GM18909 (cell line): Measurements from ENCODE around the gene RNF149.
"Not testable (repeated sequence)": the region's sequence is repeated elsewhere in the genome, so short reads cannot be mapped to it uniquely, and the experiment has no call there.

Source experiments
- ATAC-seq: cut with Tn5 transposase; IDR thresholded peaks from one replicate; pipeline ENCODE4 v1.9.1; 2021; ENCODE audit warnings: mild to moderate bottlenecking; ENCODE audit not compliant: unreplicated experiment, poor library complexity

Gene RNF149, protein sequence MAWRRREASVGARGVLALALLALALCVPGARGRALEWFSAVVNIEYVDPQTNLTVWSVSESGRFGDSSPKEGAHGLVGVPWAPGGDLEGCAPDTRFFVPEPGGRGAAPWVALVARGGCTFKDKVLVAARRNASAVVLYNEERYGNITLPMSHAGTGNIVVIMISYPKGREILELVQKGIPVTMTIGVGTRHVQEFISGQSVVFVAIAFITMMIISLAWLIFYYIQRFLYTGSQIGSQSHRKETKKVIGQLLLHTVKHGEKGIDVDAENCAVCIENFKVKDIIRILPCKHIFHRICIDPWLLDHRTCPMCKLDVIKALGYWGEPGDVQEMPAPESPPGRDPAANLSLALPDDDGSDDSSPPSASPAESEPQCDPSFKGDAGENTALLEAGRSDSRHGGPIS

DNA sequence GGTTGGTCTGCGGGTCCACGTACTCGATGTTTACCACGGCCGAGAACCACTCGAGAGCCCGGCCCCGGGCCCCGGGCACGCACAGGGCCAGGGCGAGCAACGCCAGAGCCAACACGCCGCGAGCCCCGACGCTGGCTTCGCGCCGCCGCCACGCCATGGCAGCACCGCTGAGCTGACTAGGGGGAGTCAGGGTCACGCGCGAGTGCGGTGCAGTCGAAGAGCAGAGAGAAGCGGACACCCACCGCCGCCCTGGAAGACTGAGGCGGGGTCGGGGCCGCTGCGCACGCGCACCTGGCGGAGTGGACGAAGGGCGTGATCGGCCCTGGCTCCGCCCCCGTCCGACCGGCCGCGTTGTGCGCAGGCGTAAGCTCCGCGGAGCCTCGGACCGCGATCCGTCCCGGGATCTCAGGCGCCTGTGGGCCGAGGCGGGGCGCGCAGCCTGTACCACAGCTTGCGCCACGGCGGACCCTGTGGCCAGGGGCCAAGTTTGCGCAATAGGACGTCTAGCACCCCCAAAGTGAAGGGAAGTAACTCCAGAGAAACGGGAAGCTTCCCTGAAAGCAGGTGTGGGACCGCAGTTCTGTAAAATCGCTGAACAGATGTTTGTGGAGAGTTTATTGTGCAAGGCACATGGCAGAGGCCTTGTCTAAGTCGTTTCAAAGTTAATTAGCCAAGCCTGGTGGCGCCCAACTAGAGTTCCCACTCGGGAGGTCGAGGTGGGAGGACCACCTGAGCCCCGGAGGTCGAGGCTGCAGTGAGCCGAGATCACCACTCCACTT lies at the start of gene RNF149:
TSS of gene RNF149 (minus strand) at position 270 of the 779 bp plus-strand sequence. CDS start at position 157, 113 bp downstream.
- peak; percentile 78 for ATAC-seq

DNA sequence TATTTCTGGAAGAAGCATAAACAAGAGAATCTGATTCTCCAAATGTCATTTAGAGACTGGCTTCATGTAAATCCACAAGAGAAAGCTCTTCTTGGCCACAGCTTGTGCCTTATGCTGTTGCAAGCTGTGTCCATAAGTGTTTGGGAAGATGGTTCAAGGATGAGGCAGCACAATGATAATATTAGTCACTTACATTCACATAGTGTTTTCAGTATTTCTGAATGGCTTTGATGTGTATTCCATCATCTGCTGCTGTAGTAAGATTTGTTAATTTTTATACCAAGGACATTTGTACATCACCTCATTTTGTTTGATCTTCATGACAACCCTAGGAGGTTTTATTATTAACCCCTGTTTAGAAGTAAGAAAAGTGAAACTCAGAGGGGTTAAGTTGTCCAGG lies 48.9 kb upstream of the RNF149 start:
- no peak for ATAC-seq

DNA sequence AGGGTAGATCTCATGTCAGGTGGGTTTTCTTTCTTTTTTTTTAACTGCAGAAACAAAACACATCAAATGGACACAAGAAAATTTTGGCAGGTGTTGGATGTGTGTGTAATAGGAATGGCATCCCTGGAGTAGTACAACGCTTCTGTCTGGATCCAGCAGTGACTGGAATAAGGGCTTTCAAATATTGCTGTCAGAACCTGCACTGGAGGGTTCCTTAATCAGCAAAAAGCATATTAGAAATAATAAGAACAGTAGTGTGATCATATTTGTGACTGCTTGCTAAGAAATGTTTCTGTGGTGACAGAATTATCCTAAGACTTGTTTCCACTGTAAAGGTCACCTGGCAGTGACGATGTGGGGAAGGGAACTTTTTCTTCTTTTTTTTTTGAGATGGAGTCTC lies 48.0 kb upstream of the RNF149 start:
- ATAC-seq: no peak

DNA sequence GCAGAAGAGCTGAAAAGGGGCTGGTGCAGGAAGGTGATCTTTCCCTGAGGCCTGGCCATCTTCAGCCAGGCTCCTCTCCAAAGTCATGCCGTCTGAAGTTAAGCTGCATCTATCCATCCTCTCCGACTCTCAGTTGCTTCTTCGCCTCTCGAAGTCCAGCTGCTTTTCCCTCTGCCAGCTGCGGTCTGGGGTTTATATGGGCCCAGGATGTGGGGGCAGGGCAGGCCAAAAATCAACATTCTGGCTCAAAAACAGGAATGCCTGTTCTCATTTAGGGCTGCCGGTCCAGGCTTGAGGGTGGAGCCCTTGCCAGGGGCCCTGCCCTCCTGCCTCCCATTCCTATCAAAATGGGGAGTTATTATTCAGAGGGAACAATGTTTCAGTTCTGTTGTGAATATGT lies 47.6 kb upstream of the RNF149 start:
- ATAC-seq: no peak

DNA sequence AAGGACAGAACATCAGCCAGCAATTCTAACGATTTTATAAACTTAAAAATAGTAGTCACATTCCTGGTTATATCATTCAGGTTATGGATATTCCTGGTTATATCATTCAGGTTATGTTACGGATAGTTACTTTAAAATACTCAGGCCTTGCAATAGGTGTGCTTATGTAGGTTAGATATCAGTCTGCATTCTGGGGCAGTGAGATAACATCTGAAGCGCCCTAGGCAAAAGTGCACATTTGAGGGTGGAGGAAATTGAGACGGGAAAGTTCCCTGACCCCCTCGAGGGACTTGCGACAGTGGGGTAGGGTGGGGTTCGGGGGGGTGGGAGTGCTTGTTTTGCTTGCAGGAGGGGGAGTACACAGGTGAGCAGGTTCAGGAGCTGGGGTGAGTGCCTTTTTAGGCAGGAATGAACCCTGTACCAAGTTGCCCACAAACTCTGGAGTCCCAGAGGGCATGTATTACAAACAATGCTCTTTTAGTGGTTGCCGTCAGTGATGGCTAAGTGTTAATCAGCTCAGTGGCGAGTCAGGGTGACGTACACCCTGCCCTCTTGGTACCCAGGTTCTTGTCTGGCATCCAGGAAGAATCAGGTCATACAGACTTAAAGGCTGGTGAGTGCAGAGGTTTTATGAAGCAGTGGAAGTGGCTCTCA lies 47.0 kb upstream of the RNF149 start:
- no peak for ATAC-seq

DNA sequence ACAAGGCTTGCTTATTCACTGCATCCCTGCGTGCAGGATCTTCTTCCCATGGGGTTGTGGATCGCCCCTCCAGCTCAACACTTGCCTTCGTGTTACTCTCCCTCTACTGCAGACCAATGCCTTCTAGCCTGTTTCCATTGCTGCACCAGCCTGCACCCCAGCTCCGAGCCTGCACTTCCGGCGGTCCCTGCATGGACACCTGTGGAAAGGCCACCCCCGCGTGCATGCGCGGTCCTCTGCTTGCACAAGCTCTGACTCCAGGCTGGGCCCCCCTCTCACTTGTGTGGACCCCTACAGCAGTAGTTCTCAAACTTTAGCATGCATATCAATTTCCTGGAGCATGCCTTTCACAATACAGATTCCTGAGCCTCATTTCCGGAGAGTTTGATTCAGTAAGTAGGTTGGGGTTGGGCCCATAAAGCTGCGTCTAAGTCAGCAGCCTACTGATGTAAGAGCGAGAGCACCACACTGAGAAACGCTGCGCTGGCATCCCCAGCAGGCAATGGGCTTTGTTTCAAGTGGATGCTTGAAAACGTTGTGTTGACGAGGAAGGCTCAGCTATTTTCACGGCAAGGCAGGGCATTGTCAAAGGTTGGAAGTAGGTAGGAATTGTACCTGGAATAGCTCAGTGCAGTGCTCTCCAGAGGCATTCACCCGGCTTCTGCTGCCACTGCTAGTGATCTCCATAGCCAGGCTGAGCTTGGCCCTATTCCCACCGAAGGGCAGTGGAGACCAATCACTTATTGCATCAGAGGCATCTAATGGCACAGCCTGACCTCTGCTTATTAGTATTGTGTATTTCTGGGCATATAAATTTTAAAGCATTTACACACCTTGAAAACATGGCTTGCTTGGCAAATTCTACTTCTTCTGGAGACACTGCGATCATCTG lies 46.2 kb upstream of the RNF149 start:
- no peak for ATAC-seq

DNA sequence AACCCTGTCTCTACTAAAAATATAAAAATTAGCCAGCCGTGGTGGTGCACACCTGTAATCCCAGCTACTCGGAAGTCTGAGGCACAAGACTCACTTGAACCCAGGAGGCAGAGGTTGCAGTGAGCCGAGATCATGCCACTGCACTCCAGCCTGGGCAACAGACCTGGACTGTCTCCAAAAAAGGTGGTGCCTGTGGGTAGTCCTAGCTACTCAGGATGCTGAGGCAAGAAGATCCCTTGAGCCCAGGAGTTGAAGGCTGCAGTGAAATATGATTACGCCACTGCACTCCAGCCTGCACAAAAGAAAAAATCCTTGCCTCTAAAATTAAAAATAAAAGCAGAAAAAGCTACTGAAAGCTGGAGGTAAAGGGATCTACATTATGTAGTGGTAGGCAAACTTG lies 44.1 kb upstream of the RNF149 start:
- not testable (repeated sequence) for ATAC-seq

DNA sequence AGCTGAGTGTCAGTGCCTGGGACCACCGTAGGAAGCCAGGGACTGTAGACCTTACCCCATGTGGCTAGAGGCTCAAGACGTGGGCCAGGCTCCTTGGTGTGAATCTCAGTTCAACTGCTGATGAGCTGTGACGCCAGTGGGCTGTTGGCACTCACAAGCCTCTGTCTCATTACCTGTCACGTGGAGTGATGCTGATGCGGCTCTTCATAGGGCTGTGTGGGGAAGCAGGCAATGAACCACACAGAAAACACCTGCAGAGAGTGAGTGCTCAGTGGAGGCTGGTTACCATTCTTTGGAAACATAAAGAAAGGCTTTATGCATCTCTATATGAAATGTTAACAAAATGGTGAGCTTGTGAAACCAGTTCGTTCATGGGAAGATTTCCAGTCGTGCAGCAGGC lies 42.7 kb upstream of the RNF149 start:
- ATAC-seq: no peak

DNA sequence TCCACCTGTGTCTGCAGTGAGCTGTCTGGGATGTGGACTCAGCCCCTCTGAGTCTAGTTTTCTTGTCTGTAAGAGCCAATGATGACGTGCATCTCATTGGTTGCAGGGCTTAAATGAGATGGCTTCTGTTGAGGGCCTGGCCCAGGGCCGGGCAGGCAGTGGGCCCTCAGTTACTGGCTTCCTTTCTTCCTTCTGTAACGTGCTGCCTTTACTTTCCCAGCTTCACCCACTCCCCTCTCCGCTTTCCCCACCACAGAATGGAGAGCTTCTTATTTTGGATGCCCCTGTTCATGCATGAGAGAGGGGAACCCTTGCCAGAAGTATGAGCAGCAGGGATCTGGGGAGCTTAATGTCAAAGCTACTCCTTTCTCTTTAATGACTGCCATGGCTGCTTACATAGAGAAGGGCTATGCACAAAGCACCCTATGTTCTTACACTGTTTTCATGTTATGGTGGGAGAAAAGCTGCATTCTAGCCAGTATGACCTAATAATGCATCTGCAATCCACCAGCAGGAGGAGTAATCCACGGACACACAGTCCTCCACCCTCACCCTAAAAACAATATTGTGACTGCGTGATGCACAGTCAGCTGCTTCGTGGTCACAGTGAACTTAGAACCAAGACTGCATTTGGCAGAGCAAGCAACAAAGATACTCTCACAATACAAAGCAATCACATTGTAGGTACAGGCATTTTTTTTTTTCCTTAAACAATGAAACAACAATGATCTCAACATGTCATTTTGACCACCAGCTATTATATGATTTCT lies 41.6 kb upstream of the RNF149 start:
- ATAC-seq: no peak

DNA sequence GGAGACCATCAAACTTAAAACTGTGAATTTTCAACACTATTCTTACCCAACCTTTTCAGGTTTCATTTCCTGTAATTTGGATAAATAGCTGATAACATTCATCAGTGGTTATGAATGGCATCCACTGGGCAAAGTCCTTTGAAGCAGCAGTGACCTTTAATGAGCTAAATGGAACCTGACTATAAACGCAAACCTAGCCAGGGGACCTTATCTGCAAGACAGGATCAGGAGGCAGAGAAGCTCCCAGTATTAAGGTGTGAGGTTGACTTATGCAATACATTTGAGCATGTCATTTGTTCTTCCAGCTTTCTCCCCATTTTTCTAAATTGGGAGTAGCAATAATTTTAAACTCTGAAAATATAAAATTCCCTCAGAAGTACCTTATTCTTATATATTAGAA lies 40.4 kb upstream of the RNF149 start:
- no peak for ATAC-seq

DNA sequence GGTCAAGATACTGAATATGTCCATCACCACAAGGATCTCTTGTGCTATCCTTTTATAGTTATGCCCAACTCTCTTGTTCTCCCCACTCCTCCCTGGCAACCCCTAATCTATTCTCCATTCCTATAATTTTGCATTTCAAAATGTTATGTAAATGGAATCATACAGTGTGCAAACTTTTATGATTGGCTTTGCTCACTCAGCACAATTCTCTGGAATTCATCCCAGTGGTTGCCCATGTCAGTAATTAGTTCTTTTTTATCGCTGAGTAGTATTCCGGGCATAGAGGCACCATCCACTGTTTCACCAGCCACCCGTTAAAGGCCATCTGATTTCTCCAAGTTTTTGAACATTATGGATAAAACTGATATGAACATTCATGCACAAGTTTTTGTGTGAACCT lies 38.4 kb upstream of the RNF149 start:
- no peak for ATAC-seq

DNA sequence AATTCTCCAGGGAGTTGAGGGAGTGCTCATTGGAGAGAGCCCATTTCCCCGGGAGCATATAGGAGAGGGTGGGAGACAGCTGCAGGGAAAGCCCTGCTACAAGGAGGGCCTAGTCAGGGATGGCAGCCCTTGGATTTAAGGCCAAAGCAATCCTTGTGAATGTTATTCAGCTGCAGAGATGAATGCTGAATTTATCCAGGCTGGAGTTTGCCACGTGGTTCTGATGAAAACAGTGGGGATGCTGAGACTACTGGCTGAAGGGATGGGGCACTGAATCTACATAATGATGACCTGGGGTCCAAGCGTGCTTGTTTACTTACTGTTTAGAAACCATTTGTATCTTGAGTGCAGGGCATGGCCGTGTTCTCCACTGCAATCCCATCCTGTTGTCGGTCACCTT lies 35.6 kb upstream of the RNF149 start:
- no peak for ATAC-seq

DNA sequence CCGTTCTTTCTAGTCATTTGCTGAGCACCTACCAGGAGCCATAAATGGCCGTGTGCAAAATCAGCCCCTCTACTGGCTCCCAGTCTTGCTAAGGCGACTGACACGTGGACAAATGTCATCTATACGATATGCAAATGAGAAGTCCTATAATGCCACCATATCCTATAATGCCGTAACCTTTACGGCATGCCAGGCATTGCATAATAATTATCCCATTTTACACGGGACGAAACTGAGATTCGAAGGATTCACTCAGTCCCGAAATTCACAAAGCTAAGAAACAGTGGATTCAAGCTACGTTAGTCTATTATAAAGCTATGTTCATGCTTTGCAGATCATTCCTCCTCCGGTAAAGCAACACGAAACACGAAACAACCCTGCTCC lies 34.1 kb upstream of the RNF149 start:
- no peak for ATAC-seq

DNA sequence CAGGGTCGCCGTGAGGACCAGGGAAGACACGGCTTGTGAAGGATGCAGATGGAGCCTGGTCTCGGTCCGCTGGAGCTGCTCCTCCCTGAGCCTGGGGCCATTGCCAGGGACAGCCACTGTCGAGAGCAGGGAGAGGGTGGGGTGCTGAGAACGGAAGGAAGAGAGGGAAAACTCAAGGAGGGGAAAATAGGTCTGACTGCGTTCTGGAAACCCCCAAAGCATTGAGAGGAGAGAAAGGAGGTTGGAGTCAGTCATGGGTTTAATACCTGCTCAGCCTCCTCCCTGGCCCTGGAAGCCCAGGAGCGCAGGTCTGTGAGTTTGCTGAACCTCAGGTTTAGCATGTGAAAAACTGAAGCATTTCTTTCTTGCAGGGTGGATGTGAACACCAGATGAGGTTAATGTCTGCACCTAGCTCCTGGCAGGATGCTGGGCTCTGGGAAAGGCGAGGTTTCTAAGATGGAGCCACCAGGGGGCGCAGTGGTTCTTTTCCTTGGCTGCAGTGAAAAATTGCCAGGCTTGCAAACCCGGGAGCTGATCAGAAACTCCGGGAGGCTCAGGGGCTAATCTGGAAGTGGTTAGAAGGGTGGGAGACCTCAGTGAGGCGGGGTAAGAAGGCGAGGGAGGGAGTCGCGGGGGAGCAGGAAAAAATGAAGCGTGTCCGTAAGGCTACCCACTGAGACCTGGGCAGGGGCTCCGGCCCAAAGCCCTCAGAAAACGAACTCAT lies 33.6 kb upstream of the RNF149 start:
- no peak for ATAC-seq

DNA sequence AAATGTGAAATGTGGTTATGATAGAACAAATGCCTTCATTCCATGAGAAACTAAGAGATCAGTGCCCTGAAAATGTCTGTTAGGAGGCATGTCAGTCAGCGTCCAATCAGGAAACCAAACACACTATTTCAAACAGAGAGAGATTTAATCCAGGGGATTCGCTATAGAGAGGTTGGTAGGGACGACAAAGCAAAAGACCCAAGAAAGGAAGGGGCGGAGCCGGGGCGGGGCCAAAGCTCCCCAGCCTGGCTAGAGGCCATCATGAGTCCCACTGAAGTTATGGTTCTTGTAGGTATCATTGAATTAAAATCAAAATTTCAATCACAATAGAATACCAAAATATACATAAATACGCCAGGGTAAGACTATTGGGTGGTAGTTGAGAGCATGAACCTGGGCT lies 32.9 kb upstream of the RNF149 start:
- ATAC-seq: no peak

DNA sequence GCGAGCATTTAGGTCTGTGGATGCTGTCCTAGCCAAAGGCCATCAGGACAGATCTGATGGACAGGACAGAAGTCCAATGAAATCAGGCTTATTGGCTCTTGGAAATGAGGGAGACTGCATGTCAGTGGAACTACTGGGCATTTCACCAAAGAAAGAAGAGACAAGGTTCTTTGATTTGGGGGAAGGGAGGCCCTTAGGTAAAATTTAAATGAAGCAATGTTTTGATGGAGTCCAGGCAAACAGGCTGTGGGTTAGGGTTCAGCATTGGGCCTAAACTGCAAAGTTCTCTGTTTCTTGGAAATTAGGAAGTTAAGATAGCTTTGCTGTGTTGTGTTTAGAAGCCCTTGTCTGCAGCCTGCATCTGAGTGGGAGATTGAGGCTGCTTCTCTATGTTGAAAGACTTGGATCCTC lies 31.6 kb upstream of the RNF149 start:
- no peak for ATAC-seq

DNA sequence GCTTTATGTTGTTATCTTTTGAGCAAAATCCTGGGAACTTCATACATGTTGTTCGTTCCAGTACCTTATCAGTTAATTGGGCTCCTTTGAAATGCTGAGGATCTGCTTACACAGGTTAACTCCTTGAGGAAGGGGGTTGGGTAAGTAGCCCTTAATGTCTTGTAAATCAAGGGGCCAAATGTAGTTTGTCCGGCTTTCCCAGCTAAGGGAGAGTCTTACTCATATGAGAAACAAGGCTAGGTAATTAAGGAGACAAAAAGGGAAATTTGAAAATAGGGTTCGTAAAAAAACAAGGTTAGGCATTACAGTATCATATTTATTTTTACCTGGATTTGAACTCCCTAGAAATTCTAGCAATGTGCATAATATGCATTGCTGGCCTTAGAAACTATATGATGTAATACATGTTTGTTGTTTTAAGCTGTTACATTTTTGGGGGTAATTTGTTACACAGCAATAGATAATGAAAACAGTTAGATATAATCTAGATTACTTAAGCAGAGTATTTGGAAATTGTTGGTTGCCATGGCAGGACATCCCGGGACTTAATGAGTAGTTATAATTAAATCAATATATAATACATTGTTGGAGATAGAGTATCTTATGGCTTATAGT lies 30.9 kb upstream of the RNF149 start:
- no peak for ATAC-seq

DNA sequence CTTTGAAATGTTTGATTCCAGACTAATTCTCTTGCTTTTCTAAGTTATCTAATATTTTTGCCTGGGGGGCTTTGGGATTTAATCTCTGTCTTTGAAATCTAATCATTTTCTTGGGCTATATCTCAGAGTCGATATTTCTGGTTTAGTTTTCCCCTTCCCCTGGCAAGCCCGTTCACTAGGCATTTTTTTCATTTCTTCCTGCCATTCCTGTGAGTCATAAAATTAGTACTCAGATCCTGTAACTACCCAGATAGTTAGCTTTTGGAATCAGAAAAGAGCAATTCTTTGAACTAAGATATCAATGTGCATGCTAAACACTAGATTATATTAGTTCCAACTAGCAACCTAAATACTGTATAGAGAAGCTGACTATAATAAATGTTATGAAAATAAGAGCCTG lies 29.4 kb upstream of the RNF149 start:
- ATAC-seq: no peak
